ENCODE data around the gene FCHSD2. TPM values are rescaled to one million over a fixed set of nuclear protein-coding genes. Genes with fewer than 3 reads are reported as not detected.
"Not testable (repeated sequence)": the region's sequence is repeated elsewhere in the genome, so short reads cannot be mapped to it uniquely, and the experiment has no call there.

Gene FCHSD2
- total RNA-seq, 2 experiments from 2014 or later, result 40.8 to 41.7 TPM

DNA sequence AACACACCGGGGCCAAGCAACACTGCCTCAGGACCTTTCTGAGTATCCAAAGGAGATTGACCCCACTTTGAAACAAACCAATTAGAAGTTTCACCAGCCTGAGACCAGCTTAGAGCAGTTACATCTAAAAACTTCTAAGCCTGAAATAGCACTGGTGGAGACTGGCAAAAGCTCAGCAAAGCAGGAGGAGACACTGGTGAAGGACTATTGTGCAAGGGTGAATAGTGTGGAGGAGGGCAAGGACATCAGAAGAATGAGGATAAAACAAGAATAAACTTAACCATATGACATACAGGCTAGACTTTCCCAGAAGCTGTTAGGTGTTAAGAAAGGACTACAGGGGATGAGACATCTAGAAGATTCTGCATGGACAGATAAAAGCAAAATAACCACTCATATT is 152.4 kb downstream of the FCHSD2 start:
- ChIA-PET POLR2A (no interaction called here), CTCF (no interaction called here)
- Mint-ChIP-seq H3K36me3 (ENCODE audit: low read depth) (peaks cover 26% of the 10 kb centered on the region), H3K9me3 (no peaks in the 10 kb centered on the region), H3K4me3 (no peak overlapping the region), H3K27me3 (no peaks in the 10 kb centered on the region), H3K4me1 (peaks cover 3% of the 10 kb centered on the region), H3K27ac (no peak overlapping the region)
- no peak for DNase-seq

DNA sequence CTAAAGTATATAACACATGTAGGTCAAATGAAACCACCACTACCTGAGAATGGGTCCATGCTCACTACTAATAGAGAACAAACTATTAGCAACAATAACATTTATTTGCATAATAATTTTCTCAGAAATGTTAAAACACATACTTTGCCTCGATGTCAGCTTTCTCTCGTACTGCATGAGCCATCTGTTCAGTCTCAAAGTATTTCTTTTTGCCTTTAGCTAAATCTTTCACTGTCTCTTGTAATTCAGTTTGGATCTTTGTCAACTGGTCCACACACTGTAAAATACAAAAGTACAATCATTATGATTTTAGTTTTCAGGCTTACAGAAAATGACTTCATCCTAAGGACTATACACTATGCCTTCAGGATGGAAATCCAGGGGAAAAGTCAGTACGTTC is 153.3 kb downstream of the FCHSD2 start:
- ChIA-PET CTCF (no interaction called here), POLR2A (no interaction called here)
- DNase-seq, result no peak
- H3K9me3 Mint-ChIP-seq, result no peaks in the 10 kb centered on the region
- H3K27ac Mint-ChIP-seq, result no peak overlapping the region
- H3K27me3 Mint-ChIP-seq, result no peaks in the 10 kb centered on the region
- no peak overlapping the region for H3K4me3 Mint-ChIP-seq
- H3K4me1 Mint-ChIP-seq, result peaks cover 3% of the 10 kb centered on the region
- peaks cover 30% of the 10 kb centered on the region for H3K36me3 Mint-ChIP-seq (ENCODE audit: low read depth)

DNA sequence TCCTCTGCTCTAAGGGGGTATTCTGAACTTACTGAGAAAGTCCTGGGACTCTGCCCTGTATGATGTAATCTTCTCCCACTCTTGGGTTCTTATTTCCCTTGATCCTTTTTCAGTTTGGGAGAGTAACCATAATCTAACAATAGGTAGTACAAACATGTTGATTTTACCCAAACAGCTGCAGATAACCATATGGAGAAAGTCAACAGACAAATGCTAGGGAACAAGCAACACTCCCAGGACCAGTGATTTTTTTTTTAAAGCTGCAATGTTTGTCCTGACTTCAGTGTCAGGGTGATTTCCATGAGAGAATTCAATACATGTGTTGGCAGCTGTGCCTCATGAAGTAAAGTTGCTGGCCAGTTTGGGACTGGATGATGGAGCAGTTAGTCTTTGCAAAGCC is 156.5 kb downstream of the FCHSD2 start:
- ChIA-PET POLR2A (no interaction called here), CTCF (no interaction called here)
- DNase-seq, result no peak
- Mint-ChIP-seq H3K36me3 (ENCODE audit: low read depth) (peaks cover 29% of the 10 kb centered on the region), H3K27me3 (no peaks in the 10 kb centered on the region), H3K27ac (no peak overlapping the region), H3K4me1 (peaks cover 9% of the 10 kb centered on the region), H3K4me3 (no peak overlapping the region), H3K9me3 (no peaks in the 10 kb centered on the region)

DNA sequence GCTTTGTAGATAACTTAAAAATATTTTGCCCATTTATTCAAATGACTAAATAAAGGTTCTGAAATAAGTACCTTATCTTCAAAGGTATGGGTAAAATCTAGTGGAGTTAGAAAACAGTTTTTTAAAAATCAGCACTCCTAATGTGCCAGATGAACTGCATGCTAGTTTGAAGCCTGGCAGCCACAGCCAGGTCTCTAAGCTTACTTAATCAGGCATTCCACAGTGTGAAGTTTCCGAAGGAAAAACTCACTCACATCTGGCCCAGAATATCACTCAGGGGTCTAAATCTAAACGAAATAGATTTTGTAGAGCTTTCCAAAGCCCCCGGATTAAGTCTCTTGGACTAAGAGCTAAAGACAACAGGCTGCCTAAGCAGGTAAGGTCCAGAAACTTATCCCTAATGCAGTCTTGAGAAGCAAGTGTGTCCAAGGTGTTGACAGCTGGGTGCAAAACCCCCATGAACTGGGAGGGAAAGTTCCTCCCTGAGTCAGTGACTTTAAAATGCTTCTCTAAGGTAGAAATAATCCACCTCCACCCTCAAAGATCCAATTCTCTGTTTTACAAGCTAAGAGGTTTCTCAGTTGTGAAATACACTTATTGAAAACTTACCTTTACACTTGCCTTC is 157.6 kb downstream of the FCHSD2 start:
- H3K27me3 Mint-ChIP-seq, result no peaks in the 10 kb centered on the region
- H3K4me3 Mint-ChIP-seq, result no peak overlapping the region
- H3K36me3 Mint-ChIP-seq (ENCODE audit: low read depth), result peaks cover 32% of the 10 kb centered on the region
- H3K4me1 Mint-ChIP-seq, result peaks cover 6% of the 10 kb centered on the region
- CTCF ChIA-PET, result no interaction called here
- DNase-seq, result no peak
- H3K9me3 Mint-ChIP-seq, result no peaks in the 10 kb centered on the region
- no peak overlapping the region for H3K27ac Mint-ChIP-seq
- POLR2A ChIA-PET, result no interaction called here

DNA sequence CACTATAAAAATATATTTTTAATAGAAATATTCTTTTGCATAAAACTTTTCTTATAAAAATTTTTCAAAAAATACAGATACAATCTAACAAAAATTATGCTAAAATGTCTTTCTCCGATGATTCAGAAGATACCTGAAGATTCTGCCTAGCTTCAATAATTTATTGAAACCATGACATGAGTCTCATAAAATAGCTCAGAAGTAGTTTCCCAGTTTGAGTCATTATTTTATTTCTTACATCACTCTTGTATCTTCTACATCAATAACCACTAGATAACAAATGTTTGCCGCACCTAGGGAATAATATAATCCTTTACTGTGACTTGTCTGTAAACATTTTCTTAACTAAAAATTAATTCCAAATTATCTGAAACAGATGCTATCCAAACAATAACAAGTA is 158.6 kb downstream of the FCHSD2 start:
- DNase-seq, result no peak
- Mint-ChIP-seq H3K4me3 (no peak overlapping the region), H3K4me1 (peaks cover 6% of the 10 kb centered on the region), H3K9me3 (no peaks in the 10 kb centered on the region), H3K36me3 (ENCODE audit: low read depth) (peaks cover 39% of the 10 kb centered on the region), H3K27ac (no peak overlapping the region), H3K27me3 (no peaks in the 10 kb centered on the region)
- CTCF ChIA-PET, result interaction anchor here (1.4 kb wide), 1 partner anchor 194 kb away, joined by 5 read pairs; no protein-coding TSS in a partner anchor
- POLR2A ChIA-PET, result no interaction called here

DNA sequence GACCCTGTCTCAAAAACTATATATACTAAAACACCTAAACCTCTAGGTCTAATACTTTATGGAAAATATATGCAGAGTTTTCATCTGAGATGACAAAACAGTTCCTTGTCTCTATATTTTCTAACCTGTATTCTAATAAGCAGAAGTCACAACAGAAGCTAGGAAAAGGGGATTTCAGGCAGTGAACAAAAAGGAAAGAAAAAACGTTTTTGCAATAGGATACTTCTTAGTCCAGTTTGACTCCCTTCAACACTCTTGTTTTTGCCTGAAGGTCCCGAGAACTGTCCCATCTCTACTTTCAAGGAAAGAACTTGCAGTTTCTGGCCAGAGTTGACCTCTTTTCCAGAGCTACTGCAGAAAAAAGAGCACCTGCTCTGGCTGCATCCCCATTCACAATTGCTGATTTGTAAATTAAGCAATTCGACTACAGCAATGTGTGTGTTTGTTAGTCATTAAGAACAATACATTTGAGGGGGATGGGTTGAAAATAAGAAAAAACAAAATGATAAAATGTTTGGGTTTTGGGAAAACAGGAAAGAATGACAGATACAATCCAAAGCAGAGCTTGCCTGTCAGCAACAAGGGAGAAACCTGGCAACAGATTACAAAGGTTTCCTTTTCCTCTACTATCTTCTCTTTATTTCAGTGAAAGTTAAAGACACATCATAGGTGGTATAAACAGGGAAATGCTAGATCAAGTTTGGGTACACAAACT is 160.0 kb downstream of the FCHSD2 start:
- Mint-ChIP-seq H3K9me3 (peaks cover 2% of the 10 kb centered on the region), H3K4me1 (peaks cover 6% of the 10 kb centered on the region), H3K27me3 (no peaks in the 10 kb centered on the region), H3K4me3 (no peak overlapping the region), H3K36me3 (ENCODE audit: low read depth) (peaks cover 47% of the 10 kb centered on the region), H3K27ac (no peak overlapping the region)
- DNase-seq, result no peak
- ChIA-PET POLR2A (interaction anchor here (1.0 kb wide), 1 partner anchor 30 kb away, joined by 3 read pairs; no protein-coding TSS in a partner anchor), CTCF (interaction anchor here (0.6 to 1.8 kb wide), 2 partner anchors 145 to 198 kb away, joined by 3 to 4 read pairs; no protein-coding TSS in a partner anchor)

DNA sequence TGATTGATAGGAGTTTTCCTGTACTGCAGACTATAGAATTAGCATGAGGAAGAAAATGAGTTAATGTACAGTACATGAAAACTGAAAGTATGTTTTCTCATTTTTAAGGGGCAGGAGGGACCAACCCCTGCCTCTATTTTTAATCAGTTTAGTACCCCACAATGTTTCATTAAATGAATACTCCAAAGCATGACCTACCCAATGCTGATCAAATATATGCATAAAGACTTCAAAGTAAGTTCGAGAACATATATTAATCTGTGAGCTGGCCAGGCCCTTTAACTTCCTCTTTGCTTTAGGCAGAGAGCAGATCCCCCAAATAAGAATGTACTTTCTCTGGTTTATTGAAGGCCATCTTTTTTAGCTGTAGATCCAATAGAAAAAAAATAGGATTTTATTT is 161.0 kb downstream of the FCHSD2 start:
- no peak overlapping the region for H3K4me3 Mint-ChIP-seq
- H3K9me3 Mint-ChIP-seq, result peaks cover 5% of the 10 kb centered on the region
- POLR2A ChIA-PET, result no interaction called here
- no peaks in the 10 kb centered on the region for H3K27me3 Mint-ChIP-seq
- peaks cover 46% of the 10 kb centered on the region for H3K36me3 Mint-ChIP-seq (ENCODE audit: low read depth)
- CTCF ChIA-PET, result interaction anchor here (1.8 kb wide), 1 partner anchor 199 kb away, joined by 4 read pairs; no protein-coding TSS in a partner anchor
- no peak overlapping the region for H3K27ac Mint-ChIP-seq
- DNase-seq, result no peak
- peaks cover 10% of the 10 kb centered on the region for H3K4me1 Mint-ChIP-seq

DNA sequence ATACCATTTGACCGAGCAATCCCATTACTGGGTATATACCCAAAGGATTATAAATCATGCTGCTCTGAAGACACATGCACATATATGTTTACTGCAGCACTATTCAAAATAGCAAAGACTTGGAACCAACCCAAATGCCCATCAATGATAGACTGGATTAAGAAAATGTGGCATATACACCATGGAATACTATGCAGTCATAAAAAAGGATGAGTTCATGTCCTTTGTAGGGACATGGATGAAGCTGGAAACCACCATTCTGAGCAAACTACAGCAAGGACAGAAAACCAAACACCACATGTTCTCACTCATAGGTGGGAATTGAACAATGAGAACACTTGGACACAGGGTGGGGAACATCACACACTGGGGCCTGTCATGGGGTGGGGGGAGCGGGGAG is 164.3 kb downstream of the FCHSD2 start:
- DNase-seq, H3K4me3 Mint-ChIP-seq, H3K27ac Mint-ChIP-seq, CTCF ChIA-PET, H3K9me3 Mint-ChIP-seq, POLR2A ChIA-PET, H3K27me3 Mint-ChIP-seq: not testable (repeated sequence)
- Mint-ChIP-seq H3K4me1 (peaks cover 20% of the 10 kb centered on the region), H3K36me3 (ENCODE audit: low read depth) (peaks cover 53% of the 10 kb centered on the region)

DNA sequence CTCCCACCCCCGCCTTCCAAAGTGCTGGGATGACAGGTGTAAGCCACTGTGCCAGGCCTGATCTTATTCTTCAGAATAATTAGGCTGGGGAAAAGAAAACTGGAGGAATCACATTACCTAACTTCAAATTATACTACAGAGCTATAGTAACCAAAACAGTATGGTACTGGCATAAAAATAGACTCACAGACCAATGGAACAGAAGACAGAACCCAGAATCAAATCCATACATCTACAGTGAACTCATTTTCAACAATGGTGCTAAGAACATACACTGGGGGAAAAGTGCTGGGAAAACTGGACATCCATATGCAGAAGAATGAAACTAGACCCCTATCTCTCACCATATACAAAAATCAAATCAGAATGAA is 165.6 kb downstream of the FCHSD2 start:
- DNase-seq, H3K9me3 Mint-ChIP-seq, H3K27me3 Mint-ChIP-seq, H3K27ac Mint-ChIP-seq, POLR2A ChIA-PET, H3K4me3 Mint-ChIP-seq: not testable (repeated sequence)
- Mint-ChIP-seq H3K4me1 (peaks cover 22% of the 10 kb centered on the region), H3K36me3 (ENCODE audit: low read depth) (peaks cover 62% of the 10 kb centered on the region)
- CTCF ChIA-PET, result interaction anchor here (0.7 kb wide), 1 partner anchor 14 kb away, joined by 3 read pairs; no protein-coding TSS in a partner anchor

DNA sequence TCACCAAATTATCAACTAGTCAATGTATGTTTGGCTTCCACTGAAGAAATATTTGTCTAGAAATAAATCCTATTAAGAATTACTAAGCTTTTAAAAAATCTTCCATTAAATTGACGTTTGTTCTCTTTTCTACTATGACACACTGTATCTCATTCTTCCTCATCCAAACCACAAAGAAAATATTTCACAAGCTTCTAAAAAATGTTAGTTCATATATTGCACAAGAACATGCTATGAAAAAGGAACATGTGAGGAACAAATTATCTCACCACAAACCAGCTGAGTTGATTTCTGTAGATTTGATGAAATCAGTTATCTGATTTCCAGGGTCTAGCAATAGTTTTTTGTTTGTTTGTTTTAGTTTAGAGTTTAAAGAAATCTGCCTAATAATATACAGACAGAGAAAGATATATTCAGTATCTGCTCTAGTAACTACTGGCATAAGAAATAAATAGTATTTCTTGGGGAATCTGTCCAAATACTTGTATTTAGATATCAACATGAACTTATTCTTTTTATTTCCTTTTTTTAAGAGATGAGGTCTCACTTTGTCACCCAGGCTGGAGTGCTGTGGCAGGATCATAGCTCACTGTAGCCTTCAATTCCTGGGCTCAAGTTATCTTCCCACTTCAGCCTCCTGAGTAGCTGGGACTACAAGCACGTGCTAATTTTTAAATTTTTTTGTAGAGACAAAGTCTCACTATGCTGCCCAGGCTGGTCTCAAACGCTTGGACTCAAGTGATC is 166.2 kb downstream of the FCHSD2 start:
- Mint-ChIP-seq H3K4me3 (no peak overlapping the region), H3K36me3 (ENCODE audit: low read depth) (peaks cover 62% of the 10 kb centered on the region), H3K27ac (no peak overlapping the region), H3K27me3 (no peaks in the 10 kb centered on the region), H3K9me3 (peaks cover 5% of the 10 kb centered on the region), H3K4me1 (peaks cover 26% of the 10 kb centered on the region)
- ChIA-PET POLR2A (no interaction called here), CTCF (no interaction called here)
- DNase-seq, result no peak

DNA sequence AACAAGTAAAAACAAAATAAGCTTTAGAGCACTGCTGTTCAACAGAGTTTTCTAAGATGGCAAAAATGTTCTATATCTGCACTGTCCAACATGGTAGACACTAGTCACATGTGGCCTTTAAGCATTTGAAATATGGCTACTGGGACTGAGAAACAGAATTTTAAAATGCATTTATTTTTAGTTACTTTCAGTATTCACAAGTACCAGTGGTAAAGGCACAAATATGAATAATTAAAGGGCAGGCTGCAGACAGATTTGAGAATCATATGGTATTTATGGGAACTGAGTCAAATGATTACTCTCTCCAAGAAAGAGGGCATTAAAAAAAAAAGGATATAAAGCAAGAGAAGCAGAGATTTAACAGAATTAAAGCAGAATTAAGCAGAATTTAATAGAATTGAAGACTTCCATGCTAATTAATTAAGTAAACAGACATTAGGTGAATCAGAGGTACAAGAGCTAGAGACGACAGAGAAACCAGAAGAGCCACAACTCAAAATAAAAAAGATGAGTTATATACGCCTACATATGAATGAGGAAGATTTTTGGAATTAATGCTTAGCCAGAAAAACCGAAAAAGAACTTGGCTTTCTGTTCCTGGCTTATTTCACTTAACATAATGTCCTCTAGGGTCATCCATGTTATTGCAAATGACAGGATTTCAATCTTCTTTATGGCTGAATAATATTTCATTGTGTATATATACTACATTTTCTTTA is 167.5 kb downstream of the FCHSD2 start:
- Mint-ChIP-seq H3K4me1 (peaks cover 36% of the 10 kb centered on the region), H3K9me3 (peaks cover 5% of the 10 kb centered on the region), H3K27ac (no peak overlapping the region), H3K4me3 (no peak overlapping the region), H3K36me3 (ENCODE audit: low read depth) (peaks cover 53% of the 10 kb centered on the region), H3K27me3 (no peaks in the 10 kb centered on the region)
- POLR2A ChIA-PET, result no interaction called here
- DNase-seq, result no peak
- CTCF ChIA-PET, result no interaction called here

DNA sequence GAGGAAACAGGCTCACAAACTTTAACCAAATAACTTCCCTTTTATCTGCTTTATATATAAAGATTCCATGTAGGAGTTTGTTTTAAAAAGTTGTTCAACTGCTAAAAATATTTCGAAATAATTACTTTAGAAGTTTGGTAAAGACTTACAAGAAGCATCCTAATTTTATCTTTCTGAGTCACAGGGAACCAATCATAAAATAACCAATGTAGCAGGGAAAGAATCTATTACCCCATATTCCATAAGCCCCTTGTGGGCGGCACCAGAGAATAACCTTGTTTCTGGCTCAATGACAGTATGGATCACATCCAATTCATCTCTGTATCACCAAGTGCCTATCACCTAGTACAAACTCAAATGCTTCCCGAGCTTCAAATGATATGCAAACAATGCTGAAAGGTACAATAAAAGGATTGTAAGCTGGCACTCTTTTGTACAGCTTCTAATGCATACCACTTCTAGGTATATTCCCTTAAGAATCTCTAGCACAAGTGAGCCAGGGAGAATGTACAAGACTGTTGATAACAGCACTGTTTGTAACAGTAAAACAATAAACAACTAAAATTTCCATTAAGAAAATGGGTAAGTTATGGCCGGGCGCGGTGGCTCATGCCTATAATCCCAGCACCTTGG is 169.5 kb downstream of the FCHSD2 start:
- H3K27ac Mint-ChIP-seq, result no peak overlapping the region
- no peaks in the 10 kb centered on the region for H3K27me3 Mint-ChIP-seq
- H3K9me3 Mint-ChIP-seq, result peaks cover 3% of the 10 kb centered on the region
- POLR2A ChIA-PET, result no interaction called here
- no peak for DNase-seq
- CTCF ChIA-PET, result interaction anchor here (1.1 kb wide), 1 partner anchor 205 kb away, joined by 4 read pairs; no protein-coding TSS in a partner anchor
- peaks cover 45% of the 10 kb centered on the region for H3K36me3 Mint-ChIP-seq (ENCODE audit: low read depth)
- peaks cover 48% of the 10 kb centered on the region for H3K4me1 Mint-ChIP-seq
- H3K4me3 Mint-ChIP-seq, result no peak overlapping the region
